ENCODE results near the gene PTPN7. TPM values are rescaled to one million over a fixed set of nuclear protein-coding genes. Genes with fewer than 3 reads are reported as not detected.
"Not testable (repeated sequence)": the region's sequence is repeated elsewhere in the genome, so short reads cannot be mapped to it uniquely, and the experiment has no call there.

Gene PTPN7
- total RNA-seq, 4 donors from 2014 or later, result 1.9 to 5.5 (median 3.1) TPM

DNA sequence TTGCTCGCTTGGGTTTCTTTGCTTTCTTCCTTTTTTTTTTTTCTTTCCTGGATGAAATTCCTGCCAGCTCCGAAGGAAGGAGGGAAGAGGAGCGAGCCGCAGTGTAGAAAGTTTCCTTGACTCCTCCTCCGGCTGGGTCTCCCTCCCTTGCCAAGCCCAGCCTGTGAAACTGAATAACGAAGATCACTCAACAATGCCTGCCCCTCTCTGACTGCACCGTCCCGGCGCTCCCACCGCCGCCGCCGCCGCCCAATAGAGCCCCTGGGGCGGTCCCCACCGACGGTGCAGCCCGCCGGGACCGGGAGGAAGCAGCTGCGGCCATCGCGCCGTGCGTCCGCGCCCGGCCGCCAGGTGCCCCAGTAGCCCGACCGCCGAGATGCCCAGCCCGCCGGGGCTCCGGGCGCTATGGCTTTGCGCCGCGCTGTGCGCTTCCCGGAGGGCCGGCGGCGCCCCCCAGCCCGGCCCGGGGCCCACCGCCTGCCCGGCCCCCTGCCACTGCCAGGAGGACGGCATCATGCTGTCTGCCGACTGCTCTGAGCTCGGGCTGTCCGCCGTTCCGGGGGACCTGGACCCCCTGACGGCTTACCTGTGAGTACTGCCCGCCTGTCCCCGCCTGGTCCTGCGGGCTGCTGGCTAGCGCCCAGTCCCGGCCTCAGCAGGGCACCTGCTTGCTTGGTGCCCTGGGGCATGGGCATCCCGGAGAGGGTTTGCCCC is 33.4 kb upstream of the PTPN7 start, which contains the start of gene LGR6:
Gene LGR6 (plus strand): TSS at position 186 of the 714 bp plus-strand sequence. CDS start 191 bp downstream, at position 377.
- Histone ChIP-seq H3K27ac (no peak within 1 kb of the TSS), H3K27me3 (peaks cover 0 to 86% (median 5%) of the 10 kb centered on the region in 4 donors), H3K4me3 (peak within 1 kb of the TSS; percentile 18 to 61 (median 38)), H3K36me3 (no peaks in the 10 kb centered on the region), H3K4me1 (peaks cover 6 to 26% (median 10%) of the 10 kb centered on the region in 3 donors), H3K9me3 (no peaks in the 10 kb centered on the region)
- TF ChIP-seq, protein P1, sequence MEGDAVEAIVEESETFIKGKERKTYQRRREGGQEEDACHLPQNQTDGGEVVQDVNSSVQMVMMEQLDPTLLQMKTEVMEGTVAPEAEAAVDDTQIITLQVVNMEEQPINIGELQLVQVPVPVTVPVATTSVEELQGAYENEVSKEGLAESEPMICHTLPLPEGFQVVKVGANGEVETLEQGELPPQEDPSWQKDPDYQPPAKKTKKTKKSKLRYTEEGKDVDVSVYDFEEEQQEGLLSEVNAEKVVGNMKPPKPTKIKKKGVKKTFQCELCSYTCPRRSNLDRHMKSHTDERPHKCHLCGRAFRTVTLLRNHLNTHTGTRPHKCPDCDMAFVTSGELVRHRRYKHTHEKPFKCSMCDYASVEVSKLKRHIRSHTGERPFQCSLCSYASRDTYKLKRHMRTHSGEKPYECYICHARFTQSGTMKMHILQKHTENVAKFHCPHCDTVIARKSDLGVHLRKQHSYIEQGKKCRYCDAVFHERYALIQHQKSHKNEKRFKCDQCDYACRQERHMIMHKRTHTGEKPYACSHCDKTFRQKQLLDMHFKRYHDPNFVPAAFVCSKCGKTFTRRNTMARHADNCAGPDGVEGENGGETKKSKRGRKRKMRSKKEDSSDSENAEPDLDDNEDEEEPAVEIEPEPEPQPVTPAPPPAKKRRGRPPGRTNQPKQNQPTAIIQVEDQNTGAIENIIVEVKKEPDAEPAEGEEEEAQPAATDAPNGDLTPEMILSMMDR (IDR thresholded peaks at IDR 0.05), result peak in 2 of 6 experiments; percentile 15 to 18
- TF ChIP-seq POLR2A (IDR thresholded peaks at IDR 0.05), result no peak
- no peak for DNase-seq
- WGBS, 2 donors, result 0 to 4% methylated on average over 5 to 6 of the region's 61 CpGs
- intact Hi-C loops (cut with DNase I), result no loop called here

DNA sequence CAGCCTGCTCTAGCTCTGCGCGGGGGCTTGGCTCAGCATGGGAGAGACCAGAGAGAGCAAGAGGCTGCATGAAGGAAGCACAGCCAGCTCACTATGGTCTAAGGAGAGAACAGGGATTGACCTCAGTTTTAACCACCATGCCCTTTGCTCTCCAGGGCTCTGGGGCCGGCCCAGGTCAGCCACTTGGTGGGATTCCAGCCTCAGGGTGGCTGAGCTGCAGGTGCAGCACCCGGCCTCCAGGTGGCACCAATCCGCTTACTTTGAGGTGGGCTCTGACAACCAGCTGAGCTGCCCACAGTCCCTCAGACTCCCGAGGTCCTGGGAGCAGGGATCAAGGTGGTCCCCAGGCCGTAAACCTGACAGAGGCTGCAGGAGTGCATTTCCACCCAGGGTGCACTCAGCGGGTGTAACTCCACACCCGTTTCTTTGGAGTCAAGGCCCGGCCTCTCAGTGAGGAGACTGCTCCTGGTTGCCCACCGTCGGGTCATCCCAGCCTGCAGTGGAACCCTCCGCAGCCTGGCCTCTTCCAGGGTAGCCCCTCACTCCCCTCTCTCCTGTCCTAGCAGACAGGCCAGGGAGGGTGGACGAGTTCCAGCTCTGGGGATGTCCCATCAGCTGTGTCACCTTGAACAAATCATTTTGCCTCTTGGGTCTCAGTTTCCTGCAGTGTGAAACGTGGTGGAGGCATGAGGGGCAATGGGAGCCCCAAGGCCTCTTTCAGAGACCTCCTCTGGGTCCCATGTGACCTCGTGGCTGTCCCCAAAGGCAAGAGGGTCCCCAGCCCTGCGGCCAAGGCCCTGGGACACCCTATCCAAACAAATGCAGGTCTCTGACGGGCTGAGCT is 32.6 kb upstream of the PTPN7 start:
- H3K4me3 ChIP-seq, result peak overlapping the region; percentile 18 to 61 (median 38)

DNA sequence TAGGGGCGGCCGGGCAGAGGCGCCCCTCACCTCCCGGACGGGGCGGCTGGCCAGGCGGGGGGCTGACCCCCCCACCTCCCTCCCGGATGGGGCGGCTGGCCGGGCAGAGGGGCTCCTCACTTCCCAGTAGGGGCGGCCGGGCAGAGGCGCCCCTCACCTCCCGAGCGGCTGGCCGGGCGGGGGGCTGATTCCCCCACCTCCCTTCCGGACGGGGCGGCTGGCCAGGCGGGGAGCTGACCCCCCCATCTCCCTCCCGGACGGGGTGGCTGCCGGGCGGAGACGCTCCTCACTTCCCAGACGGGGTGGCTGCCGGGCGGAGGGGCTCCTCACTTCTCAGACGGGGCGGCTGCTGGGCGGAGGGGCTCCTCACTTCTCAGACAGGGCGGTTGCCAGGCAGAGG is 31.0 kb upstream of the PTPN7 start:
- no CpG with 5 or more reads among the region's 33 CpGs for WGBS, 2 donors
- H3K27me3 ChIP-seq, result peaks cover 0 to 86% (median 5%) of the 10 kb centered on the region in 4 donors
- DNase-seq; H3K4me3 ChIP-seq; intact Hi-C loops (cut with DNase I); H3K27ac ChIP-seq; H3K36me3 ChIP-seq; H3K9me3 ChIP-seq: not testable (repeated sequence)
- H3K4me1 ChIP-seq, result peaks cover 6 to 24% (median 10%) of the 10 kb centered on the region in 3 donors

More for the DNA sequence above, 32.6 kb upstream of the PTPN7 start:
- TF ChIP-seq POLR2A (IDR thresholded peaks at IDR 0.05), result no peak
- TF ChIP-seq, protein P1 (IDR thresholded peaks at IDR 0.05), result peak; percentile 70 to 89 (median 80)
- DNase-seq, result no peak
- Histone ChIP-seq H3K36me3 (no peaks in the 10 kb centered on the region), H3K9me3 (no peaks in the 10 kb centered on the region), H3K4me1 (peaks cover 6 to 24% (median 10%) of the 10 kb centered on the region in 3 donors), H3K27me3 (peaks cover 0 to 86% (median 5%) of the 10 kb centered on the region in 4 donors), H3K27ac (no peak overlapping the region)
- intact Hi-C loops (cut with DNase I), result no loop called here
- WGBS, 2 donors, result 19 to 59% methylated on average over 5 to 13 of the region's 18 CpGs

DNA sequence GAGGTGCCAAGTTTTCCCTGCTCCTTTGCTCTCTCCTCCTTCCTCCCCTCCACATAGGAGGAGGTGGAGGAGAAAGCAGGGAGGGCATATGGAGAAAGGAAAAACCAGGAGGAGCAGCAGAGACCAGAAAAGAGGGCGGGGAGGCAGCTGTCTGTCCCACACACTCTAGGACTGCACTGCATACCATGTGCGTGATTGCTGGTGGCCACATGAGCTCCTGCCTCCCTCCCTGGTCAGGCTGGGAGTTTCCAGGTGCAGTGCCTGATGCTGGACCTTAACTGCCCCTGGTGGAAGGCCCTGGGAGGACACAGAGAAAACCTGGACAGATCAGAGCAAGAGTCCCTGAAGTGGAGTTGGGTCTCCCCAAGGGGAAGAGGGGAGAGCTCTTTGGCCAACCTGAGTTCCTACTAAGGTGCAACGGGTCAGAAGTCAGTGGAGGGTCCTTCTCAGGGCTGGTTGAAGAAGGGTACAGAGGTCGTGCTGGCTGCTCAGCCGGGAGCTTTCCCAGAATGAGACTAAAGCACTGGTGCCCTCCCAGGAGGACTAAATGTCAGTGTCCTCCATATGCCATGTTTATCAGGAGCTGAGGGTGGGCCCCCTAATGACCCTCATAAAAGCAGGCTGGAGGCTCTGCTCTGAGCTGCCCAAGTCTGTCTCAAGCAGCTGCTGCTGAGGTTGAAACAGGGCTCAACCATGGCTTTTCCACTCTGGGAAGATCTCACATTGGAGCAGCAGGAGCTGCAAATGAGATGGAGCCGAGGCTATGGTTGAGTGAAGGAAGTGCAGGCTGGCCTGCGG is 29.7 kb upstream of the PTPN7 start:
- DNase-seq, result no peak
- intact Hi-C loops (cut with DNase I), result loop anchor here (5.0 to 10.0 kb wide), 2 partner anchors 127 to 525 kb away; partner anchors contain the start of gene SYT2
- Histone ChIP-seq H3K9me3 (no peaks in the 10 kb centered on the region), H3K4me1 (peaks cover 6 to 25% (median 10%) of the 10 kb centered on the region in 3 donors), H3K4me3 (no peak overlapping the region), H3K36me3 (no peaks in the 10 kb centered on the region), H3K27me3 (peaks cover 0 to 86% (median 5%) of the 10 kb centered on the region in 4 donors), H3K27ac (no peak overlapping the region)
- TF ChIP-seq POLR2A (IDR thresholded peaks at IDR 0.05), result no peak
- TF ChIP-seq, protein P1 (IDR thresholded peaks at IDR 0.05), result no peak
- WGBS, 2 donors, result 68 to 81% methylated on average over 4 to 6 of the region's 7 CpGs
